ENCODE measurements around the gene ANKRD23. TPM values are rescaled to one million over a fixed set of nuclear protein-coding genes. Genes with fewer than 3 reads are reported as not detected.

ANKRD23 gene
- total RNA-seq, 6 experiments from 2014 or later: 0.71 to 1.8 (median 1.3) TPM

GRCh38 chr2:96789245-96789617 is 54.6 kb downstream of the ANKRD23 start:
- no peak for TF ChIP-seq CTCF (IDR thresholded peaks at IDR 0.05)
- Mint-ChIP-seq H3K36me3 (ENCODE audit: low read depth) (no peaks in the 10 kb centered on the region), H3K4me1 (ENCODE audit: low read depth) (peaks cover 29% of the 10 kb centered on the region), H3K4me3 (no peak overlapping the region), H3K27ac (no peak overlapping the region), H3K9me3 (no peaks in the 10 kb centered on the region), H3K27me3 (ENCODE audit: insufficient read depth) (no peaks in the 10 kb centered on the region; the same call in 1 of the 2 replicates)
- DNase-seq: no peak

GRCh38 chr2:96788442-96789244 is 55.2 kb downstream of the ANKRD23 start:
- no peak overlapping the region for H3K4me3 Mint-ChIP-seq
- no peaks in the 10 kb centered on the region; the same call in 1 of the 2 replicates for H3K27me3 Mint-ChIP-seq (ENCODE audit: insufficient read depth)
- no peak overlapping the region for H3K27ac Mint-ChIP-seq
- H3K36me3 Mint-ChIP-seq (ENCODE audit: low read depth): no peaks in the 10 kb centered on the region
- peaks cover 29% of the 10 kb centered on the region for H3K4me1 Mint-ChIP-seq (ENCODE audit: low read depth)
- DNase-seq: no peak
- H3K9me3 Mint-ChIP-seq: no peaks in the 10 kb centered on the region
- TF ChIP-seq CTCF (IDR thresholded peaks at IDR 0.05): no peak

Small RNAs within 50 kb of the gene (microRNA-seq; reads per million reads assigned to microRNA genes)
- 4.6 reads per million for gene MIR3127

Other genes starting within 250 kb of the ANKRD23 start
- 10 to 100 TPM; 19.3 to 28.3 (median 26.7) TPM for gene KANSL3, start 205.7 kb downstream of the ANKRD23 start, total RNA-seq (2021; fragmentation: NEBNext Ultra II Directional; extraction: Animal tissue kit (Norgen Biotek cat#: 25700))
- not detected for gene FER1L5, start 201.3 kb downstream of the ANKRD23 start, total RNA-seq (2021; fragmentation: NEBNext Ultra II Directional; extraction: Animal tissue kit (Norgen Biotek cat#: 25700))
- 10 to 100 TPM; 24.3 to 27.7 (median 26.4) TPM for gene LMAN2L, start 104.0 kb downstream of the ANKRD23 start, total RNA-seq (2021; fragmentation: NEBNext Ultra II Directional; extraction: Animal tissue kit (Norgen Biotek cat#: 25700))
- 1 to 10 TPM; 4.4 to 5.4 (median 5.1) TPM for gene CNNM4, start 83.1 kb downstream of the ANKRD23 start, total RNA-seq (2021; fragmentation: NEBNext Ultra II Directional; extraction: Animal tissue kit (Norgen Biotek cat#: 25700))
- gene CNNM3, start 27.8 kb downstream of the ANKRD23 start, total RNA-seq (2021; fragmentation: NEBNext Ultra II Directional; extraction: Animal tissue kit (Norgen Biotek cat#: 25700)): 1 to 10 TPM; 6.3 to 10.0 (median 8.5) TPM
- gene ANKRD39, start 14.0 kb upstream of the ANKRD23 start, total RNA-seq (2021; fragmentation: NEBNext Ultra II Directional; extraction: Animal tissue kit (Norgen Biotek cat#: 25700)): 10 to 100 TPM; 14.7 to 16.3 (median 15.3) TPM
- 10 to 100 TPM; 11.6 to 13.7 (median 12.7) TPM for gene SEMA4C, start 26.1 kb upstream of the ANKRD23 start, total RNA-seq (2021; fragmentation: NEBNext Ultra II Directional; extraction: Animal tissue kit (Norgen Biotek cat#: 25700))
- not detected for gene FAM178B, start 142.6 kb upstream of the ANKRD23 start, total RNA-seq (2021; fragmentation: NEBNext Ultra II Directional; extraction: Animal tissue kit (Norgen Biotek cat#: 25700))